ENCODE measurements around the gene RITA1.

DNA sequence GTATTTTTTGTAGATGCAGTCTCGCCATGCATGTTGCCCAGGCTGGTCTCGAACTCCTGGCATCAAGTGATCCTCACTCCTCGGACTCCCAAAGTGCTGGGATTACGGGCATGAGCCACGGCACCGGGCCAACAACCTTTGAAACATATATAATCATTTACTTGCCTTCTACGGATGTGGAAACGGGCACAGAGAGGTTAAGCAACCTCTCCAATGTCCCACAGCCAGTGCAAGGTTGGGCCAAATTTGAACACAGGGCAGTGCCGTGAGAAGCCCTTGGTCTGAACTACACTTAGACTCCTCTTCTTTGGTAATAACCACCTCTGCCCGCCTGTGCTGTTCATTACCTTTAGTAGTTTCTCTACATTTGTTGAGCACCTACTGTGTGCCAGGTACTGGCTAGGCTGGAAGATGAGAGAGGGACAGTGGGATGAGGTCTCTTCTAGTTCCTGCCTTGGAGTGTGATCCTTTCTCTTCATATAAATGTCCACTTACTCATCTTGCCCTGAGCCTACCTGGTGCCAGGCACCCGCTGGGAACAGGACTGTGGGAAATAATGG, 2.4 kb upstream of the RITA1 start:
- TF ChIP-seq POLR2A (IDR thresholded peaks at IDR 0.05; ENCODE audit: low read length) (no peak), GATA1 (IDR thresholded peaks at IDR 0.05; ENCODE audit: low read depth, low read length) (no peak)

Data from erythroblast (primary cell).